ENCODE data around the gene APIP.

Gene APIP

GRCh38 chr11:34881900-34882299 is 34.3 kb downstream of the APIP start:
- no peak for FAIRE-seq

- FAIRE-seq, result no peak
Measured at GRCh38 chr11:34877375-34877975, 38.7 kb downstream of the APIP start.

DNA sequence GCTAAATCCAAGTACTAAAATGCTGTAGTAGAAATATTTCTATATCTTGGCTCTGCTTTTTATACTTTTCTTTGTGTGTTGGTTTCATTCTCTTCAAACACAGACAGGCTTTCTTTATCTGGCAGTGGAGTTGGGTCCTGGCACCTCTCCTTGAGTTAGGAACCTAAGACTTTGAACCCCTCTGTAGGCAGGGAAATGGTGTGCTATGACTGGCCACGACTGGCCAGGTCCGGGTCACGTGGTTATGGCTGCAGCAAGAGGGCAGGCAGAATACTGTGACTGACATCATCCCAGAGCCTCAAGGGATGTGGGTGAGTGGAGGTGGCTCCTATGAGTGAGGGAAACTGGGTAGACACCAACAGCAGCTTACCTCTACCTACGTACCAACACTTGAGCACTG is 42.0 kb downstream of the APIP start:
- no peak for FAIRE-seq

GRCh38 chr11:34870548-34871196 is 45.5 kb downstream of the APIP start:
- FAIRE-seq, result no peak

DNA sequence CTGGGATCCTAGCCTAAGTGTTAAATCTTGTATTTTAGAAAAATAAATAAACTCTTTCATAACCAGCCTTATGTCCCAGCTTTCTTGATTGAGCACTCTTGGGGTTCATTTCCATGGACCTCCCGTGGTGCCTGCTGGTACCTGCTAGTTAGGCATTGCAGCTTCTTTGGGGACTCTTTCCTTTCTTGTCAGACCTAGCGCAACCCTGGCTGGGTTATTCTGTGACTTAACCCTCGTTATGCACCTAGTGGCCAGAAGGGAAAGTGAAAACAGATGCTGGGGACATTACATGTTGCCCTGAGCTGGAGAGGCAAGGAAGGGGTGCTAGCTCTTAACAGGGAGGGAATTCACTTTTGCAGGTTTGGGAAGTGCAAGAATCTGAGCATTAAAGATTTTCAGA is 46.8 kb downstream of the APIP start:
- FAIRE-seq, result no peak

- FAIRE-seq, result no peak
Measured at GRCh38 chr11:34866375-34866774, 49.8 kb downstream of the APIP start.

DNA sequence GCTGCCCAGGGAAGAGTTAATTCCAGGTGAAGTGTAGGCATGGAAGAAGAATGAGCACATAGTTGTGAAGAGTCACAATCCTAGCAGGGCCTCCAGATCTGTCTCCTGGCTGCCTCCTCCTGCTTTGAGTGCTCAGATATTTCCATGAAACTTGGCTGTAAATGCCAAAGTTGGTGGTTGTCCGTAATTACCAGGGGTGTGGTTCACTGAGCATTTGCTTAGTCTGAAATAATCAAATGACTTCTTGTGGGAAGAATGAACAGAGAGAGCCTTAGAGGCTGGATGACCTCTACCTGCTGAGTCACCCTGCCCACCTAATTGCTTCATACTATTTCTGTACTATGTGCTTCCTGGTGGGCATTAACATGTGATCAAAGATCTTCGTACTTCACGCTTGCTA is 50.9 kb downstream of the APIP start:
- no peak for FAIRE-seq

GRCh38 chr11:34864424-34864823 is 51.8 kb downstream of the APIP start:
- no peak for FAIRE-seq

- FAIRE-seq, result no peak
Measured at GRCh38 chr11:34863048-34863447, 53.1 kb downstream of the APIP start.

DNA sequence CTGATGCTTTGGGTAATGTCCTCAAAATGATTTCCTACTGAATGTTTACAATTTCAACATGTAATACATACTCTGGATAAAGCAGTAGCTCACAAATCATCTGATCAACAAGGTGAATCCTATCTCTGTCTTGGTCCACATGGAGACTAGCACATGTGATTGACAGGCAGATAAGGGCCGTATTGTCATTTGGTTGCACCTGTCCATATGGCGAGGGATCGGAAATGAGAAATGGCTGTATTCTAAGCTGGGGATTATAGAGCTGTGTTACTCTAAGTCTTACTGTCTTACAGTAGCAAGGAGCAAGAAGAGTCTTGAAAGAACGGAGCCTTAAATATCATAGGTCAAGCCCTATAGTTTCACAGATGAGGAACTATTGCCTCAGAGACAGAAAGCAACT is 55.7 kb downstream of the APIP start:
- no peak for FAIRE-seq

DNA sequence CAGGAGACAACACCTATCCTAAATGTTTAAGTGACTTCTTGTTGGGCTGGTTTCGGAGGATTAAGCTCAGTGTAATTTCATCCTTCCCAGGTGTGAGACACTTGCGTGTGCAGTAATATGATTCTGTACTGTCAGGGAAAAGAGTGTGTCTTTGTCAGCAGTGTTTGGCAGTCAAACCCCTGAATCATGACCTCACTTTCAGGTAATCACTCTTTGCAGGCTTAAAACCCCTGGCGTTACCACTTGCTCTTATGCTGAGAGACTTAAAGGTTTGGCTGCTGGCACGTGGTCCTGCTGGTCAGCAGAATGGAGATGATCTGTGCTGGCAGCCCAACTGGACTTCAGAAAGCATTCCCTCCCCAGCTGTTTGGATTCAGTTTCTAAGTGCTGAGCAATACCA is 56.1 kb downstream of the APIP start:
- FAIRE-seq, result peak; percentile 84

- FAIRE-seq, result no peak
Measured at GRCh38 chr11:34859496-34859895, 56.7 kb downstream of the APIP start.

DNA sequence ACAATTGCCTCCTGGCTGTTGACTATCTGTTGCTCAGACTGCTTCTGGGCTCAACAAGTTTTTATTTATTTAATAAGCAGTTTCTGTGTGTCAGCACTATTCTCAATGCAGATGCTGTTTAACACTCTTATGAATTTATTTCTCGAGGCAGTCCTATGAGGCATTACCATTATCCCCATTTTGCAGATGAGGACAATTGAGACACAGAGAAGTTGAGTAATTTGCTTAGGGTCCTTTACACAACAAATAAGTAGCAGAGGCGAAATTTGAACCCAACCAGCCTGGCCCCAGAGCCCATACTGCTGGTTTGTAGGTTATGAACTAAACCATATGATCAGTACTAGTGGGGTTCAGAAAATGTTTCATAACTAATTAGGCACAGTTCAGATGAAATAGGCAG is 58.7 kb downstream of the APIP start:
- FAIRE-seq, result no peak

DNA sequence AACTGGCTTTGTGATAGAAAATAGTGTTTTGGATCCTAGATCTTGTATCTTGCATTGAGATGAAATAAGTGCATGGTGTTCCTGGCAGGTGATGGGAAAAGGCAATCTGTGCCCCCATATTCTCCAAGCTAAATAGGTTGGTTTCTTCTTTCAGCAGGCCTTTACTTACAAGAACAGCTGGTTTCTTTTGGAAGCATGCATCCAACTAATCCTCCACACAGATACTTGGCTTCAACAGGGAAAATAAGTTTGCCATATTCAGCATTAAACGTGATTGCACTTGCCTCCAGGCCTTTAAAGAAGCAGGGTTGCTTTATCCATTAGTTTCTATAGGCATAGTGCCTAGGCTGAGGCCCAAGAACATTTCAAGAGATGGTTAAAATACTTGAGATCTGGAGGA is 59.9 kb downstream of the APIP start:
- no peak for FAIRE-seq

GRCh38 chr11:34855754-34856095 is 60.5 kb downstream of the APIP start:
- FAIRE-seq, result no peak

- FAIRE-seq, result no peak
Measured at GRCh38 chr11:34855021-34855753, 61.0 kb downstream of the APIP start.

DNA sequence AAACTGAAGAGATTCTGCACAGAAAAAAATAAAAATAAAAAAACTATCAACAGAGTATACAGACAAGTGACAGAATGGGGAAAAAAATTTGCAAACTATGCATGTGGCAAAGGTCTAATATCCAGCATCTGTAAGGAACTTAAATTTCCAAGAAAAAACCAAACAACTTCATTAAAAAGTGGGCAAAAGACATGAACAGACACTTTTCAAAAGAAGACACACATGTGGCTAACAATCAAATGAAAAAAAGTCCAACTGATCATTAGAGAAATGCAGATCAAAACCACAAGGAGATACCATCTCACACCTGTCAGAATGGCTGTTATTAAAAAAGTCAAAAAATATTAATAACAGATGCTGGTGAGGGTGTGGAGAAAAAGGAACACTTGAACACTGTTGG is 64.3 kb downstream of the APIP start:
- FAIRE-seq, result no peak

- FAIRE-seq, result no peak
Measured at GRCh38 chr11:34850334-34850733, 65.8 kb downstream of the APIP start.

DNA sequence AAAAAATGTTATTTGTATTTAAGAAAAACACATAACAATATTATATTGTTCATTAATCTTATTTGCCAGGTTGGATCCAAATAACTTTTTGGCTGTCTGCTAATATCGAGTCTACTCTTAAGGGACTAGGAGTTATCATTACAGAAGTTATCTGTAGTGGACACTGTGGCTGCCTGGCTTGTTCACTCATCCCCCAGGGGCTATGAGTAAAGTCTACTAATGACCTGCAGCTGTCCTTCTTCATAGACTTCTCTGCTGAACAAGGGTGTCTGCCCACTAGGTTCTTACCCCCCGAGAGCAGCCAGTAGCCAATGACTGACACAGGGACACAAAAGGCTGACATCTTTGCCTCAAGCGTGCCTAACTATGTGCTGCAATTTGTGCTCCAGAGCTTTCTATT is 69.7 kb downstream of the APIP start:
- no peak for FAIRE-seq

- FAIRE-seq, result no peak
Measured at GRCh38 chr11:34844463-34845112, 71.6 kb downstream of the APIP start.

DNA sequence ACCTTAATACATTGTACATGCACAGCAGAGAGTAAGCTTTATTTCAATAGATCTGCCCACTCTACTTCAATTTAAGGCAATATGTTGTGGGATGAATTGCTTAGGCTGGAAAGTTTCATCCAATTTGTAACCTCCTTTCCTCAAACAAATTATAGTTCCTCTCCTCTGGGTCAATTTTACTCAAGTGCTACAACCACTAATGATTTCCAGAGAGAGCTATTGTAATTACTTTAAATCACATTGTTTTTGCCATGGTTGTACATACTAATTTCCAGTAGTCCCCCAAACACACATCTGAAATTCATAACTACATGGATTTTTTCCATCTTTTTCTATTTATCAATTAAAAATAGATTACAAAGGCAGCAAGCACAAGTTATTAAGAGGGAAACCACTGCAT is 72.9 kb downstream of the APIP start:
- FAIRE-seq, result no peak

DNA sequence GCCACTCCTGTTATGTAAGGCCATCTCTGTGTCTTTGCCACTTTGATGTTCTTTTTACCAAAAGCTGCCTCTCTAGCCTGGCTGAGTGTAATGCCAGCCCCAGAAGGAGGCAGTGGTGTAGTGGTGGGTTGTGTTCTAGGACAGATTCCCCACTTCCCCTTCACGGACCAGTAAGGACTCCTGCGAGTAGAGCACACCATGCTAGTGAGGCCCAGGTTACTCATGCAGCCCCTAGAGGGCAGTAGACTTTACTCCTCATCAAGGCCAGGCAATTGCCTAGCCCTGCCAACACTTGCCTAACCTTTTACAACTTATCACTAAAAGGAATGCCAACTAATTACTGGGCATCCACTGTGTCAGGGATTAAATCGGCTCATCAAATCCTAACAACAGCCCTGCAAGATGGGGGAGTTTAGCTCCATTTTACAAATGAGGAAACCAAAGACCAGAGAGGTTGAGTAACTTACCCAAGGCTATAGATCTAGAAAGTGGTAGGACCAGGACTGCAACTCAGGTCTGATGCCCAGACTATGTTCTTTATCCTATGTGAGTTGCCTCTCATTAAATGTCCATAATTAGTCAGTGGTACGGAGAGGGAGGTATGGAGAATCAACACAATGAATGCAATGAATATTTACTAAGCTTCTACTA is 75.3 kb downstream of the APIP start:
- FAIRE-seq, result no peak

GRCh38 chr11:34839969-34840368 is 76.2 kb downstream of the APIP start:
- no peak for FAIRE-seq

All from islet of Langerhans (tissue), 1 donor.